HG03460 (cell line): Measurements from ENCODE around the gene TRUB2.

Experiments
- ATAC-seq: cut with Tn5 transposase; IDR thresholded peaks from one replicate; pipeline ENCODE4 v1.9.1; 2021; ENCODE audit not compliant: unreplicated experiment

TRUB2 gene

DNA sequence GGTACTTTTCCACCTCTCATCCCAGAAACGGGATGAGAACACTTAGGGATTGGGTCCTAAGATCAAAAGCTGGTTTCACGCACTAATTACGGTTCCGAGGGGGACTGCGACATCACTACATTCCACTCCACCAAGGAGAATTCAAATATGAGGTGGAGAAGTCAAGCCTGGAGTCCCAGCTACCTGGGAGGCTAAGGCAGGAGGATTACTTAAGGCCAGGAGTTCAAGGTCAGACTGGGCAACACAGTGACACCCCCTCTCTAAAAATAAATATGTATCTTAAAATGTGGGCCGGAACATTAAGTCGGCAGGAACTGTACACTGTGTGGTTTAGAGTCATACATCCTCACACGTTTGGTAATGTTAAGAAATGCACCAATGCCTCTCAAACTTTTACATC is 48.0 kb downstream of the TRUB2 start:
- ATAC-seq, result no peak

DNA sequence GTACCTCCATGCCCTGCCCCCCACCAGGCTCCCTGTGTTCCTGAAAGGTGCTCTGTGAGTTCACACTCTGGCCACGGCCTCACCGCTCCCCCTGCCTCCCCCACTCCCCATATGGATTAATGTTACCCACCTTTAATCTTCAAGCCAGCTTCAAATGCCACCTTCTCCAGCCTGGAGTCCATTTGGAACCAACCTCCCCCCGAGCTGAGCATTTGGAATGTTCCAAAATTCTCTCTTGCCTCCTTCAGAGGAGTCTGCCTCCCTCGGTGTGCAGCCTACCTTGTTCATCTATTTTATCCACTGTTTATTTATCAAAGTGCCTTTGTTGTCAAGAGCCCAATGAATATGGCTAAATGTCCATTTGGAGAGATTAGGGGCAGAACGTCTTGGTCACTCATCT is 50.7 kb downstream of the TRUB2 start:
- no peak for ATAC-seq

DNA sequence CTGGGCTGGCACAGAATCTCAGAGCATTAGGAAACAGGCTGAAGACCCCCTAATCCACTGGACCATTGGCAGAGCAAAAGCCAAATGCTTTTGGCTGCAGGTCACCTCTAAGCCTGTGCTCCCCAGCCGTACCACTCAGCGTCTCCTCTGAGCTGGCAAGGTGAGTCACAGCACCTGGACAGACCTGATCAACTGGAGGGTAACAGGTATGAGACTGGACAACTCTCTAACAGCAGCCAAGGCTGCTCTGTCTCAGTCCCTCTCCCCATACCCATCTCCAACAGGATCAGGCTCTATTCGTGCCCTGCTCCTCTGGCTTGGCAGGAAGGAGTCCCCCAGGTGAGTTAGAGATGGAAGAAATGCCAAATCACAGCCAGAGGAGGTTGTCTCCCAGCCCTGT is 51.1 kb downstream of the TRUB2 start:
- no peak for ATAC-seq

DNA sequence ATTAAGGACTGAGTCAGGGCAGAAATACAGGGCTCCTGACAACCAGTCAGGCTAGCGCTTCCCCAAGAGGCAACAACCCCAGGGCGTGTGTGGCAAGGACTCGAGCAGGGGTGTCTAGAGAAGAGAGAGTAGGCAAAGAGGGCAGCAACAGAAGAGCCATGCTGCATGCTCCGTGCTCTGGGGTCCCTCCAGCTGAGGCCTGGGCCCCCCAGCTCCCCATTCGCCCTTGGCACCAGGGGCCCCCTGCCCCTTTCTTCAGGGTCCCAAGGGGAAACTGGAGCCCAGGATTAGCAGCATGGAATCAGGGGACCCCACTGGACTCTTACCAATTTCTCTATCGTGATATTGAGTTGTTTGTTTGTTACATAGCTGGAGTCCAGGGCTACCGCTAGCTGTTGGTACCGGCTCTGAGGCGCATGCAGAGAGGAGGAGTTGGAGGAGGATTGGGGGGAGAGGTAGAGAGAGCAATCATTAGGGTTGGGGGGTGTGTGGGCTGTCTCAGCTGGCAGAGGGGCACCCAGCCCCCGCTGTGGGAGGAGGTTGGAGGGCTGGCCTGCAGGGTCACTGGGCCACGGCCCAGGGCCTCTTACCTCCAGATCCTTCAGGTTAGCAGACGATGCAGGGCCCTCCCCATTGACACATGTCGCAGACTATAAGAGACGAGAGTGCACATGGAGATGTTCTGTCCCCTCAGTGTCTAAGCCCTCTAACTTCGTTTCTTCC is 55.2 kb downstream of the TRUB2 start:
- no peak for ATAC-seq

DNA sequence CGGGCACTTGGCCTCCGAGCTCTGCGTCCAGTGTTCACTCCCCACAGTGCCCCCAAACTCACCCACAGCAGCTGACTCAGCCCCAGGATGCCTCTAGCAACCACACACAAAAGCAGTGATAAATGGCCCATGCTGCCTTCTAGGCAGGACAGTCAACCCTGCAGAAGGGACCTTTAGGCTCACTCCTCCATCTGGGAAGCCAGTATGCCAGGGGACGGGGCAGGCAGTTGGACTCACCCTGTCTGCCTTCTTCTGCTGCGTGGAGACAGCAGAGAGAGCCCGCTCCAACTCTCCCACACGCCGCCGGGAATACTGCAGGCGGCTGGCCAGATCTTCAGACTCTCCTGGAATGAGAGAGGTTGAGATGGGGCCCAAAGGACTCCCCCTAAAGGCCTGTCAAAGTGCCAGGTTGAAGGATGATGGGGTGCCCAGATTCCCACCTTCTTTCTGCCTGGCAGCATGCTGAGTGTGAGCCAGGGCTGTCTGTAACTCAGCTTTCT is 56.8 kb downstream of the TRUB2 start:
- no peak for ATAC-seq

DNA sequence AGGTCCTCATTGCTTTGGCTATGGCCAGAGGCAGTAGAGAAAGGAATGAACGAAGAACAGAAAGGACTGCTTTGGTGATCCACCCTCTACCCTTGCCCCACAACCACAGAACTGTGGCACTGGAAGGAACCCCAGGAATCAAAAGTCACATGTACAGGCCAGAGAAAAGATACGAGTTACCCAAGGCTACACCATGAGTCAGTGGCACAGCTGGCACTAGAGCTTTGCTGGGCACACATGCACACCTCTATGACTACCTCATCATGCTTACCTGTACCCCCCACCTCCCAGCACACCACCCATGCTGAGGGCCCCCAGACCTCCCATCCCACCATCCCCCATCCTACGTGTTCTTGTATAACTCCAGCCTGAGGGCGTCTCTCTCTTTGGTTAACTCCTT is 59.6 kb downstream of the TRUB2 start:
- no peak for ATAC-seq

DNA sequence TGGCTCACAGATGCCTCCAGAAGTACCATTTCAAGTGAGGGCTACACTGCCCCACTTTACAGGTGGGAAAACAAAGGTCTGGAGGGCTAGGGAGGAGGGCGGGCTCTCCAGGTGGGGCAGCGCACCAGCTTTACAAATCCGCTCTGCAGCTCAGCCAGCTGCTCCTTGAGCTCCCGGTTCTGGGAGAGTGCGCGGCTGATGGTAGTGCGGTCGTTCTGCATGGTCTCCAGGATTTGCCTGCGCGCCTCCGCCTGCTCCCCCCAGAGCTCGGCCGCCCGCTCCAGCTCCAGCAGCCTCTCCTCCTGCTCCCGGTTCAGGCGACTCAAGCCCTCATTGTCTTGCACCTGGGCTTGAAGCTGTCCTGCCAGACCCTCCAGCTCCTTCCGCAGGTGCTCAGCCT is 61.9 kb downstream of the TRUB2 start:
- ATAC-seq, result no peak

DNA sequence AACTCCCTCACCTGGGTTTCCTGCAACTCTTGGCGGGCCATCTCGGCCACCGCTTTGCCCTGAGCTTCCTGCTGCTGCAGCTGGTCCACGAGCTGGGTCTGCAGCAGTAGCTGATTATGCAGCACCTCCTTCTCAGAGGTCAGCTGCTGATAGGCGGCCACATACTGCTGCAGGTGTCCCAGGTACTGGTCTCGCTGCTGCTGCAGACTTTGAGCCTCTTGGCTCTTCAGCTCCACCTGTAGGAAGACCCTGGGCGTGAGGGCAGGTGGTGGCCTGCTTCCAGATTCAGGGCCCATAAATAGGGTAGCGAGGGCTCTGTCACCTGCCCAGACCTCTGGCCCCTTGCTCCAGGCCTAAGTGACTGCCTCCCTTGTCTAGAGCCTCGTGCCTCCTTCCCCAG is 63.1 kb downstream of the TRUB2 start:
- ATAC-seq, result no peak

DNA sequence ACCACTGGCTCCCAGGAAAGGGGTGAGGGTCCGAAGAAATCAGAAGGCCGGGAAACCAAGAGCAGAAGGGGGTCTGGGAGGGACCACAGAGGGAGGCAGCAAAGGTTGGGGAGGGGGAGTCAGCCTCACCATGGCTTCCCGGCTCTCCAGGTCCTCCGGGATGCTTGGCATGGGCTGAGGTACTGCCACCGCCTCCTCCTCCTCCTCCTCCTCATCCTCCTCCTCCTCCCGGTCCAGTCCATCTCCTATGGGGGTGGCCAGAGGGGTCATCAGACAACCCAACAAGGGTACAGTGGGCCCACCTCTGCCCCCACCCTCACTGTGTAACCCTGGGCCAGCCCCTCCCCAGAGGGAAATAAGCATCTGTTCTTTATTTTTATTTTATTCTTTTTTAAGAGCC is 63.9 kb downstream of the TRUB2 start:
- ATAC-seq, result no peak

DNA sequence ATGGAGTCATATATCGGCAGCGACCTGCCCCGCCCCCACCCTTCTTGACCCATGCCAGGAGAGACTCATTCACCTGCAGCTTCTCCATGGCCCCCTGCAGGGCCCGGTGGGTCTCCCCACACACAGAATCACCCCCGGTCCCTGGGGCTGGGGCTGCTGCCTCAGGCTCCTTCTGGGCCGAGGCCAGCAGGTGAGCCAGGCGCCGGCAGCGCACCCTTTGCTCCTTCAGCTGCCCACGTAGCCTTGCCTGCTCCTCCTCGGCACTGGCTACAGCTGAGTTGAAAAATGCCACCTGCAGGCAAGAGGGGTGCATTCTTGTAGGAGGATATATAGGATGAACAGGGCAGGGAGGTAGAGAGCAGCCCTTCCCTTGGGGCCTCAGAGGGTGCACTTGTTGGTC is 64.3 kb downstream of the TRUB2 start:
- no peak for ATAC-seq

DNA sequence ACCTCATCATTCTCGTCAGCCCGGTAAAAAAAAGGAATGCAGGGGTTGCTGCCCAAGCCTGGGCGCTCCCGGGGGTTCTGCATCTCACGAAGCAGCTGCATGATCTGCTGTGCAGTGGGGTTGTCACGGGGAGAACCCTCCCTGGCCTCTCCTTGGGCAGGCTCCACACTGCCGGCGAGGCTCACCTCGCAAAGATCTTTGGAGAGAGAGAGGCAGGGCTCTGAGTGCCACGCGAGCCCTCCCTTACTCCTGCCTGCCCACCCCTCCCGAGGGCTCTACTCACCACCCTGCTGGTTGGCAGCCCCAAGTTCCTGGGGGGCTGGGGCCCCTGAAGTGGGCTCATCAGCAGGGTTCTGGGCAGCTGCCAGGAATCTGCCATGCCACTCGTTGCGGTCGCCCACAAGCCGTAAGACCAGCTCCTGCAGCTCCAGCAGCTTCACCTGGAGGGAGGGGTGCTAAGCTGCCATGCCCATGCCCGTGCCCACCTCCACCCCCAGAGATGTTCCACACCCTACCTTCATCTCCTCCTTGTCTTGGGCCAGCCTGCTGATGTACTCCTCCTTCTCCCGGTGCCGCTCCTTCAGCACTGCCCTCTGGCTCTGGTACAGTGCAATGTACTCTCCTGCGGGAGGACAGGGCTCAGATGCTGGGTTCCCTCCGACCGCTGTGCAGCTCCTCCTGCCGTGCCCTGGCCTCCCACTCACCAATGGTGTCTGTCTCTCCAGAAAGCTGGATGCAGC is 65.0 kb downstream of the TRUB2 start:
- no peak for ATAC-seq
